Neural cell (in vitro differentiated cells): ENCODE data around the gene ALDH16A1. TPM values are rescaled to one million over a fixed set of nuclear protein-coding genes. Genes with fewer than 3 reads are reported as not detected.
A peak's percentile ranks its signal among the peaks of the same experiment; 100 is the strongest.

Source experiments
- H2AFZ ChIP-seq: fragments of 200-600, 300-800 bp; sonication (generic), shearing (Covaris generic); 2 replicates; pipeline ENCODE4 v1.6.0; 2014; ENCODE audit warnings: low read depth, mild to moderate bottlenecking, antibody characterized with exemption, low read length, moderate library complexity
- H3F3A ChIP-seq: fragments of 200-600 bp; shearing (Covaris generic); 2 replicates; pipeline ENCODE4 v1.6.1; 2016; ENCODE audit warnings: mild to moderate bottlenecking, moderate library complexity, mixed read lengths, antibody characterized with exemption, low read length; ENCODE audit not compliant: insufficient read depth, poor library complexity, severe bottlenecking
- H3K27ac ChIP-seq: fragments of 200-600, 300-800 bp; sonication (generic), shearing (Covaris generic); 2 replicates; pipeline ENCODE4 v1.5.1; 2014; ENCODE audit warnings: mild to moderate bottlenecking, low read length, moderate library complexity
- H3K27me3 ChIP-seq: fragments of 300-800, 200-600 bp; sonication (generic), shearing (Covaris generic); 2 replicates; pipeline ENCODE4 v1.6.0; 2014; ENCODE audit warnings: mild to moderate bottlenecking, low read depth, low read length, moderate library complexity; ENCODE audit not compliant: insufficient read depth
- H3K36me3 ChIP-seq: fragments of 300-800, 200-600 bp; sonication (generic), shearing (Covaris generic); 2 replicates; pipeline ENCODE4 v1.5.1; 2014; ENCODE audit warnings: mild to moderate bottlenecking, antibody characterized with exemption, low read length, moderate library complexity; ENCODE audit not compliant: insufficient read depth
- H3K4me2 ChIP-seq: fragments of 300-800, 200-600 bp; sonication (generic), shearing (Covaris generic); 2 replicates; pipeline ENCODE4 v1.6.0; 2014; ENCODE audit warnings: mild to moderate bottlenecking, low read length
- H3K4me3 ChIP-seq: fragments of 300-800, 200-600 bp; sonication (generic), shearing (Covaris generic); 2 replicates; pipeline ENCODE4 v1.5.1; 2014; ENCODE audit warnings: mild to moderate bottlenecking, low read length, moderate library complexity
- H3K79me2 ChIP-seq: fragments of 200-600 bp; shearing (Covaris generic); replicated peaks from 2 replicates; pipeline ENCODE4 v1.6.0; 2014; ENCODE audit warnings: mild to moderate bottlenecking, low read length, moderate library complexity; ENCODE audit not compliant: insufficient read depth
- H3K9ac ChIP-seq: fragments of 300-800, 200-600 bp; sonication (generic), shearing (Covaris generic); 2 replicates; pipeline ENCODE4 v1.6.1; 2016; ENCODE audit warnings: mild to moderate bottlenecking, low read length, mixed read lengths
- H3K9me2 ChIP-seq: fragments of 200-600 bp; shearing (Covaris generic); 2 replicates; pipeline ENCODE4 v1.6.1; 2016; ENCODE audit warnings: mild to moderate bottlenecking, low read length, mixed read lengths; ENCODE audit not compliant: insufficient read depth
- H3K9me3 ChIP-seq: fragments of 200-600, 300-800 bp; sonication (generic), shearing (Covaris generic); 2 replicates; pipeline ENCODE4 v1.6.1; 2016; ENCODE audit warnings: mild to moderate bottlenecking, mixed run types, low read length, moderate library complexity, mixed read lengths
- H4K20me1 ChIP-seq: fragments of 200-600 bp; shearing (Covaris generic); 2 replicates; pipeline ENCODE4 v1.6.1; 2016; ENCODE audit warnings: mild to moderate bottlenecking, mixed run types; ENCODE audit not compliant: insufficient read depth
- CTCF ChIP-seq: fragments of 450-650 bp; IDR thresholded peaks from 2 replicates; pipeline ENCODE4 v1.5.1; 2014; ENCODE audit warnings: antibody characterized with exemption, mild to moderate bottlenecking, moderate library complexity; ENCODE audit not compliant: poor library complexity, severe bottlenecking
- EP300 ChIP-seq: fragments of 450-650 bp; conservative IDR thresholded peaks from 2 replicates; pipeline ENCODE4 v1.6.1; 2014; ENCODE audit warnings: antibody characterized with exemption, mild to moderate bottlenecking, moderate library complexity; ENCODE audit not compliant: poor library complexity, severe bottlenecking
- EZH2 ChIP-seq: fragments of 200-600, 300-800 bp; shearing (Covaris generic), sonication (generic); IDR thresholded peaks from 2 replicates; pipeline ENCODE4 v1.6.1; 2014; ENCODE audit warnings: antibody characterized with exemption, low read length, borderline replicate concordance, mild to moderate bottlenecking; ENCODE audit not compliant: insufficient read depth, poor library complexity, severe bottlenecking
- MXI1 ChIP-seq: fragments of 450-650 bp; conservative IDR thresholded peaks from 2 replicates; pipeline ENCODE4 v1.6.1; 2014; ENCODE audit warnings: antibody characterized with exemption, mild to moderate bottlenecking; ENCODE audit not compliant: poor library complexity, severe bottlenecking
- POLR2AphosphoS5 ChIP-seq: IDR thresholded peaks from 2 replicates; pipeline ENCODE4 v1.6.1; 2012
- RAD21 ChIP-seq: fragments of 450-650 bp; conservative IDR thresholded peaks from 2 replicates; pipeline ENCODE4 v1.6.1; 2014; ENCODE audit warnings: antibody characterized with exemption, mild to moderate bottlenecking, moderate library complexity
- SMC3 ChIP-seq: fragments of 450-650 bp; conservative IDR thresholded peaks from 2 replicates; pipeline ENCODE4 v1.6.1; 2014; ENCODE audit warnings: antibody characterized with exemption, mild to moderate bottlenecking, moderate library complexity; ENCODE audit not compliant: poor library complexity
- TAF1 ChIP-seq: IDR thresholded peaks from 2 replicates; pipeline ENCODE4 v1.6.1; 2012; ENCODE audit warnings: low read depth
- polyA plus RNA-seq: library from polyadenylated mRNA; depleted of rRNA; stranded (reverse); fragments of >200 nt; gene quantifications from 2 replicates; pipeline ENCODE4 v1.2.3, GENCODE V29; 2014
- TF ChIP-seq, protein P1 (sequence below): IDR thresholded peaks from 2 replicates; pipeline ENCODE4 v1.6.1; 2012; ENCODE audit warnings: borderline replicate concordance

ALDH16A1 gene
- polyA plus RNA-seq, 1 donor from 2014 or later, result 13.5 TPM

GRCh38 chr19:49475191-49475917 is 22.3 kb downstream of the ALDH16A1 start:
- H3K79me2 ChIP-seq, result no peaks in the 10 kb centered on the region
- TF ChIP-seq, protein P1, sequence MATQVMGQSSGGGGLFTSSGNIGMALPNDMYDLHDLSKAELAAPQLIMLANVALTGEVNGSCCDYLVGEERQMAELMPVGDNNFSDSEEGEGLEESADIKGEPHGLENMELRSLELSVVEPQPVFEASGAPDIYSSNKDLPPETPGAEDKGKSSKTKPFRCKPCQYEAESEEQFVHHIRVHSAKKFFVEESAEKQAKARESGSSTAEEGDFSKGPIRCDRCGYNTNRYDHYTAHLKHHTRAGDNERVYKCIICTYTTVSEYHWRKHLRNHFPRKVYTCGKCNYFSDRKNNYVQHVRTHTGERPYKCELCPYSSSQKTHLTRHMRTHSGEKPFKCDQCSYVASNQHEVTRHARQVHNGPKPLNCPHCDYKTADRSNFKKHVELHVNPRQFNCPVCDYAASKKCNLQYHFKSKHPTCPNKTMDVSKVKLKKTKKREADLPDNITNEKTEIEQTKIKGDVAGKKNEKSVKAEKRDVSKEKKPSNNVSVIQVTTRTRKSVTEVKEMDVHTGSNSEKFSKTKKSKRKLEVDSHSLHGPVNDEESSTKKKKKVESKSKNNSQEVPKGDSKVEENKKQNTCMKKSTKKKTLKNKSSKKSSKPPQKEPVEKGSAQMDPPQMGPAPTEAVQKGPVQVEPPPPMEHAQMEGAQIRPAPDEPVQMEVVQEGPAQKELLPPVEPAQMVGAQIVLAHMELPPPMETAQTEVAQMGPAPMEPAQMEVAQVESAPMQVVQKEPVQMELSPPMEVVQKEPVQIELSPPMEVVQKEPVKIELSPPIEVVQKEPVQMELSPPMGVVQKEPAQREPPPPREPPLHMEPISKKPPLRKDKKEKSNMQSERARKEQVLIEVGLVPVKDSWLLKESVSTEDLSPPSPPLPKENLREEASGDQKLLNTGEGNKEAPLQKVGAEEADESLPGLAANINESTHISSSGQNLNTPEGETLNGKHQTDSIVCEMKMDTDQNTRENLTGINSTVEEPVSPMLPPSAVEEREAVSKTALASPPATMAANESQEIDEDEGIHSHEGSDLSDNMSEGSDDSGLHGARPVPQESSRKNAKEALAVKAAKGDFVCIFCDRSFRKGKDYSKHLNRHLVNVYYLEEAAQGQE, result no peak
- TF ChIP-seq EZH2 (no peak), EP300 (no peak), SMC3 (no peak), RAD21 (no peak), CTCF (no peak), POLR2AphosphoS5 (no peak), MXI1 (no peak), TAF1 (no peak)
- H3K9me3 ChIP-seq, result no peaks in the 10 kb centered on the region
- no peaks in the 10 kb centered on the region for H3K36me3 ChIP-seq
- H3K27ac ChIP-seq, result no peak overlapping the region
- H3K4me2 ChIP-seq, result no peak overlapping the region
- no peaks in the 10 kb centered on the region for H4K20me1 ChIP-seq
- H3K9me2 ChIP-seq, result no peaks in the 10 kb centered on the region
- no peak overlapping the region for H2AFZ ChIP-seq
- no peak overlapping the region for H3K4me3 ChIP-seq
- no peak overlapping the region for H3K9ac ChIP-seq
- peaks cover 4% of the 10 kb centered on the region for H3K27me3 ChIP-seq
- H3F3A ChIP-seq, result no peaks in the 10 kb centered on the region

DNA sequence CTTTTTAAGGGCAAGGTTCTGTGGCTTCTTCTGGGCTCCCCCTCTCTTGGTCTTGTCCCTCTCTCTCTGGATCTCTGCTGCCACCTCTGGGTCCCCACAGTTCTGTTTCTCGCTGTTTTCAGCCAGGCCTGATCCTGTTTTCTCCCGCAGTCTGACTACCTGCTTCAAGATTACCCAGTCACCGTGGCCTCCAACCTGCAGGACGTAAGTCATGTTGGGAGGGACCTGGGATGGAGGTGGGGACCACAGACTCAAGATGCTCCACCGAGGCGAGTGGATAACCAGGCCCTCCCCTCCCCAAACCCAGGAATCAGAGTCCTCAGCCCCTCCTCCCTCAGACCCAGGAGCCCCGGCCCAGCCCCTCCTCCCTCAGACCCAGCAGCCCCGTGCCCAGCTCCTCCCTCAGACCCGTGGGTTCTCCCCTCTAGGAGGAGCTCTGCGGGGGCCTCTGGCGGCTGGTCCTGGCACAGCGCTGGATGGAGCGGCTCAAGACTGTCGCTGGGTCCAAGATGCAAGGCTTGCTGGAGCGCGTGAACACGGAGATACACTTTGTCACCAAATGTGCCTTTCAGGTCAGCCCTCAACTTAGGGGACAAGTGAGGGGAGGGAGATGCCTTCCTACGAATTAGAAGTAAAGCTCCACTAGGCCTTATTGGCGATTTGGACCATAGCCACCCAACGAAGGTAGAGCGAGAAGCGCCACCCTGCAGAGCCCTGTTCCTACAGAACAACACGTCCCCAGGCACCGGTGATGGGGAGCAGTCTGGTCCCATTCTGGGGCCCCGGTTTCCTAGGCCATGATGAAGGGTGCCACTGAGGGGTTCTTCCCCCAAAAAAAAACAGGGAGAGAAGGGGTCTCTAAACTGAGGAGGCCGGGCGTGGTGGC is 23.2 kb downstream of the ALDH16A1 start:
- Histone ChIP-seq H3K9me3 (no peaks in the 10 kb centered on the region), H3K9me2 (no peaks in the 10 kb centered on the region), H3K27me3 (peaks cover 4% of the 10 kb centered on the region), H3K9ac (no peak overlapping the region), H3K4me3 (no peak overlapping the region), H4K20me1 (no peaks in the 10 kb centered on the region), H3K36me3 (no peaks in the 10 kb centered on the region), H3K27ac (no peak overlapping the region), H2AFZ (no peak overlapping the region), H3K4me2 (no peak overlapping the region), H3K79me2 (no peaks in the 10 kb centered on the region), H3F3A (no peaks in the 10 kb centered on the region)
- TF ChIP-seq RAD21 (no peak), CTCF (peak; percentile 49), SMC3 (peak; percentile 23), EP300 (no peak)
